ENCODE measurements around the gene GOLGA8N.
"Not testable (repeated sequence)": the region's sequence is repeated elsewhere in the genome, so short reads cannot be mapped to it uniquely, and the experiment has no call there.

- TF ChIP-seq CTCF (IDR thresholded peaks at IDR 0.05; ENCODE audit: insufficient read depth, low read depth, low read length); EZH2 (IDR thresholded peaks at IDR 0.05; ENCODE audit: insufficient read depth, low read length): not testable (repeated sequence)
Measured at GRCh38 chr15:32554587-32554986, 38.7 kb upstream of the GOLGA8N start.

Measured in astrocyte (in vitro differentiated cells and primary cell).